ENCODE results near the gene MNS1. TPM values are rescaled to one million over a fixed set of nuclear protein-coding genes. Genes with fewer than 3 reads are reported as not detected.

The MNS1 gene
- total and polyA plus RNA-seq, 2 experiments from 2014 or later = 2.9 to 16.9 TPM

GRCh38 chr15:56468401-56468800, 3.5 kb upstream of the MNS1 start:
- H3K79me2 ChIP-seq (replicated peaks; ENCODE audit: insufficient read depth) = no peaks in the 10 kb centered on the region
- Mint-ChIP-seq H3K9me3 (no peaks in the 10 kb centered on the region), H3K27me3 (ENCODE audit: insufficient read depth, low read depth, poor library complexity) (peaks cover 4% of the 10 kb centered on the region), H3K4me1 (peaks cover 6% of the 10 kb centered on the region; the same call in 2 of the 3 replicates), H3K36me3 (ENCODE audit: low read depth) (no peaks in the 10 kb centered on the region), H3K27ac (no peak overlapping the region), H3K4me3 (no peak overlapping the region)
- H3K36me3 ChIP-seq (ENCODE audit: insufficient read depth) = no peaks in the 10 kb centered on the region
- DNase-seq (ENCODE audit: low spot score) (no peak), ATAC-seq (no peak)
- H2AFZ ChIP-seq = no peak overlapping the region
- H3F3A ChIP-seq (replicated peaks; ENCODE audit: low read depth) = no peaks in the 10 kb centered on the region
- no peaks in the 10 kb centered on the region for H3K4me1 ChIP-seq (ENCODE audit: insufficient read depth)
- H3K4me3 ChIP-seq = no peak overlapping the region
- TF ChIP-seq EZH2 (IDR thresholded peaks at IDR 0.05; ENCODE audit: low read depth, unreplicated experiment) (no peak), ZNF114 (CRISPR knock-in tag; IDR thresholded peaks at IDR 0.05) (no peak), POLR2AphosphoS5 (IDR thresholded peaks at IDR 0.05; ENCODE audit: low read depth) (no peak)
- no peaks in the 10 kb centered on the region for H3K9me2 ChIP-seq (ENCODE audit: insufficient read depth)
- H3K27me3 ChIP-seq (ENCODE audit: insufficient read depth) = peaks cover 9% of the 10 kb centered on the region; the same call in 1 of the 2 replicates
- no peak overlapping the region for H3K4me2 ChIP-seq
- no peak overlapping the region for H3K27ac ChIP-seq (ENCODE audit: low read depth)
- no peaks in the 10 kb centered on the region for H4K20me1 ChIP-seq (replicated peaks; ENCODE audit: insufficient read depth)

- H3K36me3 Mint-ChIP-seq (ENCODE audit: low read depth) = no peaks in the 10 kb centered on the region
- no peak overlapping the region for H3K27ac Mint-ChIP-seq
- H3K9me3 Mint-ChIP-seq = no peaks in the 10 kb centered on the region
- H3K4me3 Mint-ChIP-seq = no peak overlapping the region
- H3K27ac ChIP-seq (ENCODE audit: low read depth) = no peak overlapping the region
- H4K20me1 ChIP-seq (replicated peaks; ENCODE audit: insufficient read depth) = no peaks in the 10 kb centered on the region
- peaks cover 9% of the 10 kb centered on the region; the same call in 1 of the 2 replicates for H3K27me3 ChIP-seq (ENCODE audit: insufficient read depth)
- peaks cover 6% of the 10 kb centered on the region; the same call in 2 of the 3 replicates for H3K4me1 Mint-ChIP-seq
- no peak for ATAC-seq
- no peaks in the 10 kb centered on the region for H3K9me2 ChIP-seq (ENCODE audit: insufficient read depth)
- no peak overlapping the region for H3K4me3 ChIP-seq
- TF ChIP-seq, protein P1, sequence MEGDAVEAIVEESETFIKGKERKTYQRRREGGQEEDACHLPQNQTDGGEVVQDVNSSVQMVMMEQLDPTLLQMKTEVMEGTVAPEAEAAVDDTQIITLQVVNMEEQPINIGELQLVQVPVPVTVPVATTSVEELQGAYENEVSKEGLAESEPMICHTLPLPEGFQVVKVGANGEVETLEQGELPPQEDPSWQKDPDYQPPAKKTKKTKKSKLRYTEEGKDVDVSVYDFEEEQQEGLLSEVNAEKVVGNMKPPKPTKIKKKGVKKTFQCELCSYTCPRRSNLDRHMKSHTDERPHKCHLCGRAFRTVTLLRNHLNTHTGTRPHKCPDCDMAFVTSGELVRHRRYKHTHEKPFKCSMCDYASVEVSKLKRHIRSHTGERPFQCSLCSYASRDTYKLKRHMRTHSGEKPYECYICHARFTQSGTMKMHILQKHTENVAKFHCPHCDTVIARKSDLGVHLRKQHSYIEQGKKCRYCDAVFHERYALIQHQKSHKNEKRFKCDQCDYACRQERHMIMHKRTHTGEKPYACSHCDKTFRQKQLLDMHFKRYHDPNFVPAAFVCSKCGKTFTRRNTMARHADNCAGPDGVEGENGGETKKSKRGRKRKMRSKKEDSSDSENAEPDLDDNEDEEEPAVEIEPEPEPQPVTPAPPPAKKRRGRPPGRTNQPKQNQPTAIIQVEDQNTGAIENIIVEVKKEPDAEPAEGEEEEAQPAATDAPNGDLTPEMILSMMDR (conservative IDR thresholded peaks at IDR 0.05; ENCODE audit: low read depth in 2 of 2) = no peak
- no peak for TF ChIP-seq EZH2 (IDR thresholded peaks at IDR 0.05; ENCODE audit: low read depth, unreplicated experiment)
- no peak for TF ChIP-seq NANOG (IDR thresholded peaks at IDR 0.05; ENCODE audit: borderline replicate concordance)
- no peak for TF ChIP-seq EZH2phosphoT487 (IDR thresholded peaks at IDR 0.05; ENCODE audit: unreplicated experiment)
- TF ChIP-seq POLR2AphosphoS5 (IDR thresholded peaks at IDR 0.05; ENCODE audit: low read depth) = no peak
- TF ChIP-seq STAT1 (IDR thresholded peaks at IDR 0.05; ENCODE audit: unreplicated experiment) = no peak
- no peak overlapping the region for H3K4me2 ChIP-seq
- DNase-seq (ENCODE audit: low spot score) = no peak
- no peaks in the 10 kb centered on the region for H3K36me3 ChIP-seq (ENCODE audit: insufficient read depth)
- no peaks in the 10 kb centered on the region for H3K4me1 ChIP-seq (ENCODE audit: insufficient read depth)
- H3K27me3 Mint-ChIP-seq (ENCODE audit: insufficient read depth, low read depth, poor library complexity) = peaks cover 4% of the 10 kb centered on the region
- H3K79me2 ChIP-seq (replicated peaks; ENCODE audit: insufficient read depth) = no peaks in the 10 kb centered on the region
- H2AFZ ChIP-seq = no peak overlapping the region
- H3F3A ChIP-seq (replicated peaks; ENCODE audit: low read depth) = no peaks in the 10 kb centered on the region
Observed at GRCh38 chr15:56467616-56468015, 2.7 kb upstream of the MNS1 start.

GRCh38 chr15:56460947-56461346, 4.0 kb downstream of the MNS1 start:
- H3K36me3 Mint-ChIP-seq (ENCODE audit: low read depth) = peaks cover 8% of the 10 kb centered on the region; the same call in 2 of the 3 replicates
- TF ChIP-seq, protein P1 (conservative IDR thresholded peaks at IDR 0.05; ENCODE audit: low read depth in 2 of 2) = no peak
- TF ChIP-seq STAT1 (IDR thresholded peaks at IDR 0.05; ENCODE audit: unreplicated experiment) = no peak

More at GRCh38 chr15:56460947-56461346, 4.0 kb downstream of the MNS1 start:
- Mint-ChIP-seq H3K9me3 (no peaks in the 10 kb centered on the region), H3K4me1 (peaks cover 6% of the 10 kb centered on the region; the same call in 2 of the 3 replicates), H3K4me3 (no peak overlapping the region), H3K27ac (no peak overlapping the region), H3K27me3 (ENCODE audit: insufficient read depth, low read depth, poor library complexity) (peaks cover 4% of the 10 kb centered on the region)
- Histone ChIP-seq H3K36me3 (ENCODE audit: insufficient read depth) (no peaks in the 10 kb centered on the region), H3F3A (replicated peaks; ENCODE audit: low read depth) (no peaks in the 10 kb centered on the region), H2AFZ (no peak overlapping the region), H3K27ac (ENCODE audit: low read depth) (no peak overlapping the region), H3K9me2 (ENCODE audit: insufficient read depth) (no peaks in the 10 kb centered on the region), H3K4me2 (no peak overlapping the region), H3K79me2 (replicated peaks; ENCODE audit: insufficient read depth) (no peaks in the 10 kb centered on the region), H4K20me1 (replicated peaks; ENCODE audit: insufficient read depth) (no peaks in the 10 kb centered on the region), H3K27me3 (ENCODE audit: insufficient read depth) (peaks cover 4% of the 10 kb centered on the region; the same call in 1 of the 2 replicates), H3K4me3 (no peak overlapping the region), H3K4me1 (ENCODE audit: insufficient read depth) (no peaks in the 10 kb centered on the region)
- DNase-seq (ENCODE audit: low spot score) (no peak), ATAC-seq (no peak)

Measured in GM23338 (cell line).